A549 (cell line): ENCODE measurements around the gene MAP3K5. TPM values are rescaled to one million over a fixed set of nuclear protein-coding genes. Genes with fewer than 3 reads are reported as not detected.

ENCODE experiments used
- ATAC-seq, 2 experiments: fragments of 200-7000 bp in 1 of 2; fragments of >200 bp in 1 of 2; cut with Nextera tagmentation in 1 of 2; cut with Tn5 transposase in 1 of 2; 3 replicates each; pipeline versions ENCODE4 v1.8.0 to v1.9.1; 2018 to 2020; ENCODE audit warnings: mild to moderate bottlenecking in 1 of 2, moderate library complexity in 1 of 2
- CTCF ChIA-PET: fragments of 300-600 bp; sonication (Branson Sonifier 250); formaldehyde crosslinking; extraction: SDS; loops from one replicate; lab custom pipeline; 2021; ENCODE audit warnings: antibody characterized with exemption, inconsistent platforms; lab: Yijun Ruan, JAX
- POLR2A ChIA-PET: fragments of 350-600 bp; formaldehyde crosslinking; extraction: SDS; loops from one replicate; lab custom pipeline; 2021; ENCODE audit warnings: antibody characterized with exemption, inconsistent platforms; lab: Yijun Ruan, JAX
- DNase-seq, 2 experiments: peaks; one replicate each; pipeline versions ENCODE4 v3.0.0 to v3.0.0-alpha.2; 2011 to 2016; ENCODE audit warnings: low read depth in 1 of 2, low spot score in 1 of 2
- FAIRE-seq: peaks from 2 replicates; lab custom pipeline; 2011; peaks lifted over from hg19 to GRCh38; lab: Jason Lieb, UNC
- H3K27ac ChIP-seq, 2 experiments: fragments of >200 bp; sonication (Bioruptor Twin); formaldehyde crosslinking; 3 replicates each; pipeline ENCODE4 v1.5.1; 2016 to 2017
- H3K4me1 ChIP-seq: fragments of >200 bp; sonication (Bioruptor Twin); formaldehyde crosslinking; 3 replicates; pipeline ENCODE4 v1.6.1; 2016
- H3K4me2 ChIP-seq: fragments of >200 bp; sonication (Bioruptor Twin); formaldehyde crosslinking; 3 replicates; pipeline ENCODE4 v1.6.1; 2016
- H3K4me3 ChIP-seq: fragments of >200 bp; sonication (Bioruptor Twin); formaldehyde crosslinking; 3 replicates; pipeline ENCODE4 v1.5.1; 2016
- H3K9me3 ChIP-seq: fragments of >200 bp; sonication (Bioruptor Twin); formaldehyde crosslinking; 3 replicates; pipeline ENCODE4 v1.6.1; 2016
- CTCF ChIP-seq: fragments of >200 bp; sonication (Bioruptor Twin); formaldehyde crosslinking; IDR thresholded peaks from 3 replicates; pipeline ENCODE4 v1.5.1; 2016
- E2F6 ChIP-seq: IDR thresholded peaks from 2 replicates; pipeline ENCODE4 v1.6.1; 2012; ENCODE audit warnings: low read depth, borderline replicate concordance
- EHMT2 ChIP-seq: fragments of 200-600 bp; sonication (generic); IDR thresholded peaks from 2 replicates; pipeline ENCODE4 v1.6.1; 2016; ENCODE audit warnings: antibody characterized with exemption, low read depth, mild to moderate bottlenecking, moderate library complexity
- ESRRA ChIP-seq: fragments of 150-350 bp; IDR thresholded peaks from 2 replicates; pipeline ENCODE4 v1.6.1; 2014; ENCODE audit warnings: mild to moderate bottlenecking, low read length, borderline replicate concordance
- GATA3 ChIP-seq: IDR thresholded peaks from 2 replicates; pipeline ENCODE4 v1.6.1; 2012; ENCODE audit warnings: borderline replicate concordance
- HDAC2 ChIP-seq: fragments of 200-600 bp; sonication (generic); IDR thresholded peaks from 2 replicates; pipeline ENCODE4 v1.6.1; 2016
- HEYL ChIP-seq: fragments of 250-450 bp; sonication (Bioruptor Pico); IDR thresholded peaks from 2 replicates; pipeline ENCODE4 v1.8.0; 2021; ENCODE audit warnings: mild to moderate bottlenecking, moderate library complexity
- HOXB5 ChIP-seq: fragments of 250-450 bp; sonication (Bioruptor Pico); IDR thresholded peaks from 2 replicates; pipeline ENCODE4 v1.5.0; 2020; ENCODE audit warnings: mild to moderate bottlenecking, moderate library complexity
- KDM5A ChIP-seq: fragments of 200-600 bp; sonication (generic); IDR thresholded peaks from 2 replicates; pipeline ENCODE4 v1.6.1; 2016; ENCODE audit warnings: antibody characterized with exemption, mild to moderate bottlenecking
- MAZ ChIP-seq: fragments of 150-350 bp; IDR thresholded peaks from 2 replicates; pipeline ENCODE4 v1.6.1; 2014; ENCODE audit warnings: antibody characterized with exemption, low read depth, low read length, borderline replicate concordance
- MYC ChIP-seq: IDR thresholded peaks from 2 replicates; pipeline ENCODE4 v1.6.1; 2012; ENCODE audit warnings: mild to moderate bottlenecking, inconsistent platforms, low read length, improper control_type of control experiment, borderline replicate concordance
- NR3C1 ChIP-seq: fragments of >200 bp; sonication (Bioruptor Twin); formaldehyde crosslinking; IDR thresholded peaks from 3 replicates; pipeline ENCODE4 v1.6.1; 2017
- REST ChIP-seq: fragments of 200-600 bp; sonication (generic); IDR thresholded peaks from 2 replicates; pipeline ENCODE4 v1.6.1; 2016; ENCODE audit warnings: antibody characterized with exemption, mild to moderate bottlenecking, moderate library complexity
- RFX5 ChIP-seq: fragments of 450-650 bp; IDR thresholded peaks from 2 replicates; pipeline ENCODE4 v1.7.1; 2014; ENCODE audit warnings: antibody characterized with exemption, mild to moderate bottlenecking, moderate library complexity
- RNF2 ChIP-seq: fragments of 200-600 bp; sonication (generic); IDR thresholded peaks from 2 replicates; pipeline ENCODE4 v1.6.1; 2016; ENCODE audit warnings: low read depth, mild to moderate bottlenecking, antibody characterized with exemption, moderate library complexity, borderline replicate concordance
- WGBS: methylation state at CpG from one replicate; pipeline ENCODE4 v1.1.6; 2017; ENCODE audit errors: missing lambda C conversion rate; 5-methylcytosine and 5-hydroxymethylcytosine counted together
- polyA plus RNA-seq, 4 experiments: library from polyadenylated mRNA; depleted of rRNA in 3 of 4; stranded (reverse); fragments of >200 nt; fragmentation: RNase III in 1 of 4; extraction: RNeasy Plus Mini Kit Qiagen cat#74134 plus additional on column Dnase treatment in 1 of 4; gene quantifications; 2 replicates in 3 of 4; 3 replicates in 1 of 4; pipeline ENCODE4 v1.2.3, GENCODE V29; 2011 to 2017
- TF ChIP-seq, protein P1 (sequence below): IDR thresholded peaks from 2 replicates; pipeline ENCODE4 v1.6.1; 2012
- TF ChIP-seq, protein P2 (sequence below): fragments of 250-450 bp; sonication (Bioruptor Pico); IDR thresholded peaks from 2 replicates; pipeline ENCODE4 v1.5.0; 2020; ENCODE audit warnings: low read depth, mild to moderate bottlenecking, moderate library complexity

MAP3K5 gene
- polyA plus RNA-seq, 2 of the 4 experiments (the other 2 are of a cell fraction): 2.1 to 4.1 TPM

DNA sequence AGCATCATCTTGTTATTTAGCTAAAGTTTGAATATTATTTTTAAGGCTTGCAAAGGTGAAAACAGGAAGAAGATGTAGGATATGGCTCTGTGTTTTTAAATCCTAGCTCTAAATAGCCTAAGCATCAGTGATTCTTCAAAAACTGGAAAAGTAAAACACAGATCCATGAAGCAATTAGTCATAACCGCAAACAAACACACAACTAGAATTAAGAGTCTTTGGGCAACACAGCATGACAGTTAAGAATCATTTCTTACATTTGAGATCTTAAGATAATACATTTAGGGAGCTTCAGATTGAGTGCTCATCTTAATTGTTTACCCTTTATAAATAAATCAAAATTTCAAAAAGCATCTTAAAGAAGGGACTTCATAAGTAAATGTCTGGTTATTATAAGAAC, 126.2 kb downstream of the MAP3K5 start:
- POLR2A ChIA-PET: no interaction called here
- CTCF ChIA-PET: interaction anchor here (2.7 to 5.3 kb wide), 2 partner anchors 22 to 126 kb away, joined by 12 to 25 read pairs; partner anchors contain the start of gene MAP3K5
- Histone ChIP-seq H3K4me3 (no peak overlapping the region), H3K9me3 (no peaks in the 10 kb centered on the region), H3K4me1 (peaks cover 4% of the 10 kb centered on the region; the same call in 1 of the 3 replicates), H3K4me2 (no peak overlapping the region), H3K27ac (no peak overlapping the region)
- FAIRE-seq: no peak
- no peak for DNase-seq
- TF ChIP-seq KDM5A: no peak
- TF ChIP-seq GATA3: no peak
- no peak for ATAC-seq
- WGBS: 89% methylated on average over 1 of the region's 1 CpG

DNA sequence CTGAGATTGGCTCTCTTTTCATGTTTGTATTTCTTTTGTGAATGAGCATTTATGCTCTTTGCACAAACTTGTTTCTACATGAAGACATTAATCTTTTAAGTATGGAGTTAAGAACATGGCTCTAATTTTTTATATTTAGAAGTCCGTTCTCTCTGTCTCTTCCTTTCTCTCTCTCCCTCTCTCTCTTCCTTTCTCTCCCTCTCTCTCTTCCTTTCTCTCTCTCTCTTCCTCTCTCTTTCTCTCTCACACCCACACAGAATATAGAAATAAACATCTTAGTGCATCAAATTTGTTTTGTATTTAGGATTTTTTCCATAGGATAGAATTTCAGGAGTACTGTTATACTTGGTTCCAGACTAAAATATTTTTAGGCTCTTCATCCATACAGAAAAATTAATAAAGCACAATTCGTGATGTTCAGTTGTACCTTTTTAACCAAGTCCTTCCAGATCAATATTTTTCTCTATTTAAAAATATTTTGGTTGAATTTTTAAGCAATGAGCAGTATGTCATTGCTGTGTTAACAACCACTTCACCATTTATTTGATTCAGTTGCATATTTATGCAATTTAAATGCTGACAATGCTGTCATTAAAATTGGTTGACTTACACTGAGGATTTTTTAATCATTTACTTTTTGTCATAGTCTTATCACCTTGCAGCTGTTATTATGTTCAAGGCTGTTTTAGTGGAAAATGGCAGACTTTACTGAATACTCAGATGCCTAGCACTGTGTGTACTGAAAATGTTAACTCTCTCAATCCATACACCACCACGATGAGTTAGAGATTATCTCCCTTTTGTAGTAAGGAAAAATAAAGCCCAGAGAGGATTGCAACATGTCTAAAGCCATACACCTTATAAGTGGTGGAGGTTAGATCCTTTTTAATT, 129.7 kb downstream of the MAP3K5 start:
- no peaks in the 10 kb centered on the region for H3K4me1 ChIP-seq
- no peak for DNase-seq
- CTCF ChIA-PET: interaction anchor here (0.9 kb wide), 1 partner anchor 130 kb away, joined by 4 read pairs; the partner anchor contains the start of gene MAP3K5

More for the DNA sequence above, 129.7 kb downstream of the MAP3K5 start:
- H3K4me3 ChIP-seq: no peak overlapping the region
- TF ChIP-seq HEYL (CRISPR knock-in tag) (no peak), E2F6 (no peak), NR3C1 (no peak), RFX5 (no peak), MAZ (no peak), CTCF (no peak), EHMT2 (no peak), MYC (no peak), HDAC2 (no peak), REST (no peak), HOXB5 (CRISPR knock-in tag) (no peak), ESRRA (no peak), RNF2 (no peak)
- TF ChIP-seq, protein P1, sequence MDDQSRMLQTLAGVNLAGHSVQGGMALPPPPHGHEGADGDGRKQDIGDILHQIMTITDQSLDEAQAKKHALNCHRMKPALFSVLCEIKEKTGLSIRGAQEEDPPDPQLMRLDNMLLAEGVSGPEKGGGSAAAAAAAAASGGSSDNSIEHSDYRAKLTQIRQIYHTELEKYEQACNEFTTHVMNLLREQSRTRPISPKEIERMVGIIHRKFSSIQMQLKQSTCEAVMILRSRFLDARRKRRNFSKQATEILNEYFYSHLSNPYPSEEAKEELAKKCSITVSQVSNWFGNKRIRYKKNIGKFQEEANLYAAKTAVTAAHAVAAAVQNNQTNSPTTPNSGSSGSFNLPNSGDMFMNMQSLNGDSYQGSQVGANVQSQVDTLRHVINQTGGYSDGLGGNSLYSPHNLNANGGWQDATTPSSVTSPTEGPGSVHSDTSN: no peak
- TF ChIP-seq, protein P2, sequence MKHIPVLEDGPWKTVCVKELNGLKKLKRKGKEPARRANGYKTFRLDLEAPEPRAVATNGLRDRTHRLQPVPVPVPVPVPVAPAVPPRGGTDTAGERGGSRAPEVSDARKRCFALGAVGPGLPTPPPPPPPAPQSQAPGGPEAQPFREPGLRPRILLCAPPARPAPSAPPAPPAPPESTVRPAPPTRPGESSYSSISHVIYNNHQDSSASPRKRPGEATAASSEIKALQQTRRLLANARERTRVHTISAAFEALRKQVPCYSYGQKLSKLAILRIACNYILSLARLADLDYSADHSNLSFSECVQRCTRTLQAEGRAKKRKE (CRISPR knock-in tag): no peak
- no peaks in the 10 kb centered on the region for H3K9me3 ChIP-seq
- no peak for FAIRE-seq
- H3K4me2 ChIP-seq: no peak overlapping the region
- 83% methylated on average over 3 of the region's 3 CpGs for WGBS
- POLR2A ChIA-PET: no interaction called here
- no peak overlapping the region for H3K27ac ChIP-seq
- ATAC-seq: no peak
